Measurements from ENCODE around the gene RIOX2.

RIOX2 gene

DNA sequence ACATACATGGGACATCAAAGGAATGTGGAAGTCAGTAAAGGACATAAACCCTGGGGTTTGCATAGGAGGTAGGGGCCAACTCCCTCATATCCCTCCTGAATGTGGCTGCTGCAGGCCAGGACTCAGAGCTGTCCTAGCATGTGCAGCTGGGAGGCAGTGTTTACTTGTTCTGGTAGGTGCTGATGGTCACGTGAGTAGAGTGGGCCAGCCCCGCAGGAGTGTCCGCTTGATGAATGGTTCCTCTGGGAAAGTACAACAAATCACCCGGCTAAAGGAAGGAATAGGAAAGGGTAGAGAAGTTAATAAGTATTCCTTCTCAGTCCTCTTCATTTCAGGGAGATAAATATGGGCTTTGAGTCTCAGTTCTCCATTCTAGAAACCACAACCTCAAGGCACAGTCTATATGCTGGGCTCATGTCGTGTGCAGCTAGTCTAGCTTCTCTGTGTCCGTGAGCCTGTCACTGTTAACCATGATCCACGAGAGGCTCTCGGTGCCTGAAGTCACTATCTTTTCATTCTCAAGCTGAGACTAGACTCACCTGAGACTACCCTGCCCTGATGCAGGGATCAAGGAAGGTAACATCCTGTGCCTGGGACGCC, 17.9 kb downstream of the RIOX2 start:
- DNase-seq (ENCODE audit: low read depth), result no peak

DNA sequence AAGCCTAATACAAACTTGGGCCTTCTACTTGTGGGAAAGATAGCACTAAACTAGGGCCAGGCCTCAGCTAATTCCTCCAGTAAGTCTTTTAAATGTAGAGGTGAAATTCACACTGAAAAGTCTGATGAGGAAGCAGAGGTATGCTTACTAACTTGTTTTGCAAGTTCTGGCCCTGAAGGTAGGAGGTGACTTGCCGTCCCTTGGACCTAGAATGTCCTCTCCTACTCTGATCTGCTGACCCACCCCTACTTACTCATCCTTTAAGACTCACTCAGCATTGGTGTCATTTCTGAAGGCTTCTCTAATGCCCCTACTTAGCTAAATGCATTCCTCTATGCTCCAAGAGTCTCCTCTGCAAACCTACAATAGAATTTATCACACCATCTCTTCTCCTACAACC, 19.4 kb downstream of the RIOX2 start:
- DNase-seq (ENCODE audit: low read depth), result no peak

DNA sequence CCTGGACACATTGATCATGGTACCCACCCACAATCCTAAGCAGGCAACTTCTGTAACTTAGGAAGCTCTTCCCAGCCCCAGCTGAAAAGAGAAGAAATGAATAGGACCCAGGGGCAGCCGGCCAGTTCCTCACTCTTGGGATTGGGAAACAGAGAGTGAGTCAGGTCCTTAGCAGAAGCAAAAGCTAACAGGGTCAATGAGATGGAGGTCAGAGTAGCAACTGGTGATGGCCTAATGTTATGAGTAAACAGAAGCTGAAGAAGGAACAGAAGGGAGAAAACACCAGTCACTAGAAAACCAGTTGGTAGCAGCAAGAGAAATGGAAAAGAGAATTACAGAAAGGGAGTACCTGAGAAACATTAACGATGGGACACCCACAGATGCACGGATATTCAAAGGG, 20.0 kb downstream of the RIOX2 start:
- DNase-seq (ENCODE audit: low read depth), result peak; percentile 57

DNA sequence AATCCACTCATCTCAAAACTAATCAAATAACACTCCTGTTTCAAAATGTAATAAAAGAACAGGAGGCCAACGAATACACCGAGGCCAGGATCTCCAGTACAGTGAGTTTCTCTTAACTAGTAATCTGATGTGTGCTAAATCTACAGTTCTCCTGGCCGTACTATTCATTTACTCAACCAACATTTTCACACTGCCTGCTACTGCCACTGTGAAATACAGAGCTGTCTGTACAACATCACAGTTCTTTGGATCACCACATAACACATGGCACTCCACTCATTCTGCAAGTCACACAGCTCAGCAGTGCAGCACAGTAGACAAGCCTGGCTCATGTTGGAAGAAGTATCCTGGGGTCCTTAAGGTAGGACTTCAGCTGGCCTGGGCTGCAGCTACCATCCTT, 21.9 kb downstream of the RIOX2 start:
- no peak for DNase-seq (ENCODE audit: low read depth)

DNA sequence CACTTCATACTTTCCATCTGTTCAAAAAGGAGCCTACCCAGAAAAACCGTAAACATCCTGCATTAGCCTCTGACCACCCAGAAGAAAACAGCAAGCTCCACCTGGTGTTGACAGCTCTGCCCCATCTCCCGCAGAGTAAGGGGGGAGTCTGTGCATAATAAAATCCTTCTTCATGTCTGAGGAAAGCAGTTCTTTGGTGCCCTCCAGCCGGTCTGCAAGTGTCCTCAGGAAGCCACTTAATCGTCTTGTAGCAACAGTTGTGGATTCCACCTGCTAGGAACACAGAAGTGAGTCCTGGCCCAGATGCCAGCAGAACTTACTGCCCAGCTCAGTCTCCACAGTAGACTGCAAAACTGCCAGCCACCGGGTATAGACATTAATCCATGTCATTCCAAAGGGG, 22.5 kb downstream of the RIOX2 start:
- no peak for DNase-seq (ENCODE audit: low read depth)

DNA sequence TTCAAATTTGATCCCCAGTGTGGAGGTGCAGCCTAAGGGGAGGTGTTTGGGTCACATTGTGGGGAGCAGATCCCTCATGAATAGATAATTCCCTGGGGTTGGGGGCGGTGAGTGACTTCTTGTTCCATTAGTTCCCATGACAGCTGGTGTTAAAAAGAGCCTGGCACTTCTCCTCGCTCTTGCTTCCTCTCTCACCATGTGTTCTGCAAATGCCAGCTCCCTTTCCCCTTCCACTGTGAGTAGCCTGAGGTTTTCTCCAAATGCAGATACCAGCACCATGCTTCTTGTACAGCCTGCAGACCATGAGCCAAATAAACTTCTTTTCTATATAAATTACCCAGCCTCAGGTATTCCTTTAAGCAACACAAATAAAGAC, 23.1 kb downstream of the RIOX2 start:
- no peak for DNase-seq (ENCODE audit: low read depth)

DNA sequence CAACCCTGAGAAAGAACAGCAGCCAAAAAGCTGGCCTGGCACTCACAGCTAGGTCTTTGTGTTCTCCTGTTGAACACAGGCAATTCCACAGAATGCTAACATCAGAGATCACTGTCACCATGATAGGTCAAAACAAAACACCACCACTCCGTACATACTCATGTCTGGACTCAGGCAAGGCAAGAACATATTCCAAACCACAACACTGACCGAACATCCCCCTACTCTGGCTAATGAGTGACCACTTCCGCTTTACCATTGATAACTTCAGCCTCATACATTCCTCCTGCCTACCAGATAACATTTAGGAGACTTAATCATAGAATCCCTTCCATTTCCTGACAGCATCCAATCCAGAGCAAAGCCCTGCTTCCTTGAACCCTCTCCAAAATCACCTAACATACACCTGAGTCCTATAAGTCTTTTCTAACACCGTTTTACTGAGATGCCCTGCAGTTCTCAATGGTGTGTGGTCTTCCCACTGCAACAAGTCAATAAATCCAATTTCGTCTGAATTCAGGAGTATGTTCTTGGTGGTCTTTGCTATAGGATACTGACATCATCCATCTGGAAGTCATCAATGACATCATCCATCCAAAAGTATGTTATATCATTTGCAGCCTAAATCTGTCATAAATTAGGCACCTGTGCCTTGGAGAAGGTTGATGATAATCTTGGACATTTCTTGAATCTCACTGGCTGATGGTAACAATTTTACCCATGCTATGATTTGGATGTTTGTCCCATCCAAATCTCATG, 23.7 kb downstream of the RIOX2 start:
- DNase-seq (ENCODE audit: low read depth), result no peak

DNA sequence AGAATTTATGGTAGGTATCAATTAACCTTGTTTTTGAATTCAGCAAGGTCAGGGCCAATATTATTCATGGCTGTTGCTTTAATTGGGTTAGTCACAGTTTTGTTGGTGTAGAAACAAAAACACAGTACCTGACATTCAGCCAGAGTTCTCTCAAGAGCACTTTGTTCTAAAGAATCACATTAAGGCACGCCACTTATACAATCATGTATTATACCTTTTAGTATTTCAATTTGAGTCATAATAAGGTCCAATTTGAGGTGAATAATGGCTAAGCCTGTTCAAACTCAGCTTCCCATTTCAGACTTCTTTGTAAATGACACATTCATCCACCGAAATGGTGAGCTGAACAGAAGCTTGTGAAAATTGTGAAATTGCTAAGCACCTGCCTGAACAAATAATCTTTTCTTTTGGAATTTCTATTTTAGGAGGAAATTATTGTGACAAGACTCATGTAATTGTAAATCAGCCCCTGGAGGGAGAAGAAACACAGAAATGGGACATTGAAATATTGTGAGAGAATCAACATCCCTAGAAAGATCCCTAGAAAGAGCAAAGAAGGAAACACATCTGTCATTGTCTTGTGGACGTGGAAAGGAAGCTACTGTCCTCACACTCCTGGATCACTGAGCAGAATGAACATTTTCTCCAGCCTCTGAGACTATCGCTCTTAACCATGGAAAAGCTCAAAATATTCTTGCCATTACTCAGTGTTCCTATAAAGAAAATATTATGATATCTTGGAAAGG, 29.3 kb downstream of the RIOX2 start:
- no peak for DNase-seq (ENCODE audit: low read depth)

DNA sequence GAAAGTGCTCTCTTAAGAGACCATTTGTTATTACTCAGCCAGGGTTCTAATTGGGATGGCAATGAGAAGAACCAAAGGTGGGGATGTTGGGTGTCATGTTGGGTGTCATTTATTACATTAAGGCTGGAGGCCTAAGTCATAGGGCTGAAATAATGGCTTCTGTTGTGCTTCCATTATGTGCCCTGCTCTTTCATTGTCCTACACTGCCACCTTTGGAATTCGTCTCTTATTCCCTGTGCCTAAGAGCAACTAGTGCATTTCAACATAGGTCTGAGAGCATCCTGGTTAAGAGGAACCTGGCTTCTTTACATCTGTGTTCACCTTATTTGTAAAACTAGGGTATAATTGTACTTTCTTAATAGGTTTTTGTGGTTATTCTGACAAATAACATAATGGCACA, 32.2 kb downstream of the RIOX2 start:
- no peak for DNase-seq (ENCODE audit: low read depth)

DNA sequence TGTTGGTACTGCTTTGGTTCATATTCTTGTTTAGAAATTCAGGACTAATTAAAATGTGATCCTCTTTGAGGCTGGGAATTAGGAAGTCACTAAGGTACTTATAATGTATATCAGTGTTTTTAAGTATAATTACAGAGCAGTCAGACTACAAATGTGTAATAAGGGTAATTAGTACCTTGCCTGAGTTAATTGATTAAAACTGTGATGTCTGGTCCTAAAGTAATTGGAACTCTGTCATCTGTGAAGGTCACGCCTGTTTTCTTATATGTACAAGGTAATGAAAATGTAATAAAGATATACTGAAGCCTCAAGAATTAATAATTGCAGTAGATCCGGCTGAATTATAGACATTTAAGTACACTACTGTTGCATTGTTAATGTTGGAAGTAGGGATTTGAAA, 32.8 kb downstream of the RIOX2 start:
- DNase-seq (ENCODE audit: low read depth), result no peak

DNA sequence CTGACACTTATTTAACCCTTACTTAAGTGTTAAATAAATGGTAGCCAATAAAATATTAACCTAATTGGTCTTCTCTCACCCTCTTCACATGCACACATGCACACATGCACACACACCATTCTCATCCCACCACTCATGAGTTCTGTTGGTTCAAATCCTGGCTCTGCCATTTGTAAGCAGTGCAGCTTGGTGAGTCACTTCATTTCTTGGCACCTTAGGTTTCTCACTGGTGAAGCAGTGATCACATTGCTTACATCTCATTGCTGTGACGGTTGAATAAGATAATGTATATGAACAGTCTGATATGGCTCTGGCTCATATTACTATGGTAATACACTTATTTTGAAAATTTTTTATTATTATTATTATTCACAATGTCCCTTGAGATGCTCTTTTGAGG, 33.8 kb downstream of the RIOX2 start:
- no peak for DNase-seq (ENCODE audit: low read depth)

DNA sequence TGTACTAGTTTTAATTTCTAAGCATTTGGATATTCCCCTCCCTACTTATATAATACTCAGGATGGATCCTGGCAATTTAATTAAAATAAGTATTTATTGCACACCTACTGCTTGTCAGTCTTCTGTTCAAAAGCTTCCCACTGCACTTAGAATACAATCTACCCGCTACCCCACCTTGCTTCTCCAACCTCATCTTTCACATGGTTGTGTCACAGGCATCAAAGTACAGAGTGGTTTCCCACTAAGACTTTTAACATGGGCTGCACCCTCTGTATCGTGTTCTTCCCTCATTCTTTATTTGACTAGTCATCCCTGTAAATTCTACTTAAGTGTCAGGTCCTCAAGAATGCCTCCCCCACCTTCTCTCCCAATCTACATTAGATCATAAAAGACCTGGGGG, 35.0 kb downstream of the RIOX2 start:
- DNase-seq (ENCODE audit: low read depth), result no peak

DNA sequence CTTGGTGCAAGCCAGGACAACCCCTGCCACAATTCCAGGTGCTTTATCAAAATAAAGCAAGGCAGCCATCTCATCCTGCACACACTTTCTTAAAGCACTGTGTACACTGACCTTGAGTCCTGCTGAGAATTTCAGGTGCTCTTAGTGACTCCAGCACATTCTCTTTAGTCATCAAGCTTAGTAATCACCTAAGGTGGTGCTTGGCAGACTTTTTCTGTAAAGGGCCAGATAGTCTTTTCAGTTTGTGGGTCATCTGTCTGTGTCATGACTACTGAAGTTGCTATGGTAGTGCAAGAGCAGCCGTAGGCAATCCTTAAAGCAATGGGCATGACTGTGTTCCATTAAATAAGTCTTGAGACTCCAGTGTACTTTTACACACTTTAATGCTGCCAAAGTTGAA, 36.4 kb downstream of the RIOX2 start:
- no peak for DNase-seq (ENCODE audit: low read depth)

DNA sequence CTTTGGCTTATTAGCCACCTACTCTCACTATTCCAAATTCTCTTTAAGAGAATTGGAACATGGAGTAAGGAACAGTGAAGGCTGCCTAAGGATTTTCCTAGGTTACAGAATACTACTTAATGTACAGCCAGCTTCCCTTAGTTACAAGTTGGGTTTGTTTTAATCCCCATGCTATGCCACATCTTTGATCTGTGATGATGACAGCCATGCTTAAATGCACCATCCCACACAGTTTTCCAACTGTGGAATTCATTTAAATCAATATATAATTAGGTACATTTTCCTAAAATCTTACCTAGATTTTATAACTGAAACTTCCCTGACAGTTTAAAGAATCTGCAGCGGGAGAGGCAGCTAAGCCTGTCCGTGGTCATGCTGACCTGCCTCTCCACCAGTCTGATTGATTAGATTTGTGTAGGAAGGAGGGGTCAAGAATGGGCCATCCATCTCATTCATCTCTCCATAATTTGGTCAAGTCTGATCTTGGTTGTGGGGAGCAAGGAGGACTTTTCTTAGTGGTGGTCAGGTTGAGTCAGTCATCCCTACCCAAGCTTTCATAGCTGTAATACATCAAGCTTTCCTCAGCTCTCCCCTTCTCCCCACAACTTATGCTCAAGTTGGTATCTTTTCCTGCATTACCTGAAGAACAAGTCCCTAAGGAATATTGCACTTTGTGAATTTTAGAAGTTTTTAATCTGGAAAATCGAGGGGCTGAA, 37.1 kb downstream of the RIOX2 start:
- no peak for DNase-seq (ENCODE audit: low read depth)

DNA sequence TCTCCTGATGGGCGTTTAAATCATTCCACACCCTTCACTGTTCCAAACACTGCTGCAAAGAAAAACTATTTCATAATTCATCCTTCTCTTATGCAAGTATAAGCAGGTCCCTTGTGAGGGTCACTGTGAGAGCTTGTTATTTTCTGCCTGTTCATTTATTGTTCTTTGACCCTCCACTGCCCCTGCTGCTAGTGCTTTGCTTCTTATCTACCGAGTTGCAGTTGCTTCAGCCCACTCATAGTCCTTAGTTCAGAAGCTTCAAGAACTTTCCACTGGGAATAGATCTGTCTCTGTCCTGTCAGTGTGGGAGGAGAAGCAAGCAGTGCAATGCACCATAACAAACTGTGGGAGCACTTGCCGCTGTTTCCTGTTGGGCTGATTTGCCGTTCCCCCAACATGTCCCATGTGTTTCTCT, 39.8 kb downstream of the RIOX2 start:
- DNase-seq (ENCODE audit: low read depth), result no peak

DNA sequence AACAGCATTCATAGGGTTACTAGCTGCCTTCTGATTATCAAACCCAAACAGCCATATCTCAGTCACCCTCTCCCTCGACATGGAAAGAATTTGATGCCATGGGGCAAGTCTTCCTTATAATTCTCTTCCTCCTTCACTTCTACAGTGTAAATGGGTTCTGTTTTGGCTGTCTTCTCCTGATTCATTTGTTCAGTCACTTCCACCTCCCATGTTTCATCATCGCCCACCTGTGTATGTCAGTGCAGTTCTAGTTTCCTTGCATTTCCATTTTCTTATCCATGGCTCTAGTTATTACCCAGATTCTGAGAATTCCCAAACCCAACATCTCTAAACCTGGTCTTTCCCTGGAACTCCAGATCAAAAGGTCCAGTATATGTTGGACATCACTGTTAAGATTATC, 41.0 kb downstream of the RIOX2 start:
- DNase-seq (ENCODE audit: low read depth), result no peak

DNA sequence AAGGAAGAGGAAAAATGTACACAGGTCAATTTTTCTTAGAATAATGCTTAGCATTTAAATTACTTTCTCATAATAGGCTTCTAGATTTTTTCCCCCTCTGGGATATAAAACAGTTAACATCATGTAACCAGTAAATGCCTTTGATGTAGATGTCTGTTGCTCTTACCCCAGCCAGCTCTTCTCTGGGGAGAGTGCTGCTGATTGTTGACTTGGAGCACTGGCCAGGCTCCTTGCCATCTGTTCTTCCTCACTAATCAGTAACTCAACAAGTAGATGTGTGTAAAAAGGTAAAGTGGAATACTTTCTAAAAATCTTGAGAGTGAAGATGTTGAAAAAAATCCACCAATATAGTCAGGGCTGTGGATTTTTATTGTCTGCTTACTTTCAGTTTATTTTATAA, 42.2 kb downstream of the RIOX2 start:
- DNase-seq (ENCODE audit: low read depth), result no peak

DNA sequence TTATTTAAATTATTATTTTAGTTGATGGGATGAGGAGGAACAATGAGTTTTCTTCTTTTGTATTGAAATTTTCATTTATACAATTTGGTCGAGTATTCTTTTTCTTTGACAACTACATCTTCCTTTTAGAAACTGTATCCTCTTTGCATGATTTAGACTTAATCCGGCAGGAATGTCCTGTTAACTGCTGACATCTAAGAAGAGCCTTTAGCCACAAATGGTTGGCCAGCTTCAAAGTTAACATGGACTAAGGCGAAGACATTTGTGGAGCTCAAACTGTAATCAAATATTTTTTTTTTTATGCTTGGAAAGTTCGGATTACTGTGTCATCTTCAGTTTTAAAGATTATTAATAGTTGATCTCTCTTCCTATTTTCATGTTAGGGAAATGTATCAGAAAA, 43.2 kb downstream of the RIOX2 start:
- no peak for DNase-seq (ENCODE audit: low read depth)

DNA sequence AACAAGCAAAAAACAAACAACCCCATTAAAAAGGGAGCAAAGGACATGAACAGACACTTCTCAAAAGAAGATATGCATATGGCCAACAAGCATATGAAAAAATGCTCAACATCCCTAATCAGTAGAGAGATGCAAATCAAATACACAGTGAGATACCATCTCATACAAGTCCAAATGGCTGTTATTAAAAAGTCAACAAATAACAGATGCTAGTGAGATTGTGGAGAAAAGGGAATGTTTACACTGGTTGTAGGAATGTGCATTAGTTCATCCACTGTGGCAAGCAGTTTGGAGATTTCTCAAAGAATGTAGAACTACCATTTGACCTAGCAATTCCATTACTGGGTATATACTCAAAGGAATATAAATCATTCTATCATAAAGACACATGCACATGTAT, 44.5 kb downstream of the RIOX2 start:
- no peak for DNase-seq (ENCODE audit: low read depth)

DNA sequence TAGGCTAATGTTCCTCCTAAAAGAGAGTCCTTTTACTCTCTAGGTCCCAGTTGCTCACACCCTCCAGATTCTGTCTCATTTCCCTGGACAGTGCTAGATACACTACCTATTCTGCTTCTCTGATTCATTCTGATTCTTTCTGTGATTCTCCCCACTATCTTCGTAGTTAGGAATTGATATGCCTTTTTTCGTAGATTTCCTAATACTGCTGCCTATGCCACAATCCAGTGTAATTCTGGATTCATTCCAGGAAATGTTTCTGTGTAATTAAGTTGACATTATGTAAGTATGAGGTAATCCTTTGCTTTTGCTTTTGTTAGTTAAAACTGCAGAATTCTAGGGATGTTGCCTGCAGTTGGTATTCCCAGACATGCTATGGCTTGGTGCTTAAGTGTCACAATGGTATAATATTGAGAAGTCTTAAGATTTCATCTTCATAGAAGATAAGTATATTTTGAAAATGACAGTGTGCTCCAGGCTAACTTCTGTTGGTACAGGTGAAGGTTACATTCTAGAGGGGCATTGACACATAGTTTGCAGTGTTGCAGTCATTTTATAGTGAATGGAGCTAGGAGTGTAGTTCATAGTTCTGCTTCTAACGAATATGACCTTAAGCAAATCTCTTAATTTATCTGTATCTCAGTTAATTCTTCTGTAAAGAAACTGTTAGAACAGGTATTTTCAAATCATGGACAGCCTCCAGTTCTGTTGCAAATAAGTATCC, 54.3 kb downstream of the RIOX2 start:
- DNase-seq (ENCODE audit: low read depth), result no peak

DNA sequence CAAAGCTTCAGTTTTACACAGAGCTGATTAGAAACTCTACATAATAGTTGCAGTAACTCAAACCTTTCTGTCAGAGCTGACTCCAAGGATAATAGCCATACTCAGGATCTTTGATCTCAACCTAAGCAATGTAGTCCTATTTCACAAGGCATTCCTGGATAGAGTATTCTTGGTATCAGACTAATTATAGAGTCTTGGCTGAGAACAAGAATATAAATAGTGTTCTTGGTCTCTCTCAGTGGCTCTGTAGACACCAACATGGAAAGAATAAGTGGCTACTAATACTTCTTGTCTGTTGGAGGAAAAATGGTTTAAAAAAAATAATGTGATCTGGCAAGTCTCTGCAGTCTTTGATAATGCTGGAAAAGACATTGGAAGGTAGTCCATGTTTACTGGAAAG, 55.7 kb downstream of the RIOX2 start:
- no peak for DNase-seq (ENCODE audit: low read depth)

DNA sequence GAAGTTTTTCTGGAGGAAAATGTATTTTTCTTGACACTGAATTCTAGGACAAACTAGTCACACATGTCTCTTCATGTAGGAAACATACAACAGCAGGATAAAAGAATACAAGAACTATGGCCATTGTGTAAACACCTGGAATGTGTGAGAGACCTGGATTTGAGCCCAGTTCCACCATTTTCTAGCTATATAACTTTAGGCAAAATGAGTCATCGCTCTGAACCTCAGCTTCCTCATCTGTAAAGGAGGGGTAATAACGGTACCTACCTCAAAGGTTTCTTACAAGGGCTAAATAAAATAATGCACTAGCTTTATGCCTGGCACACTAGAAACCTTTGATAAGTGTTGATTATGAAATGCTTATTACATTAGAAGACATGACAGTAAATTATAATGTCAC, 57.8 kb downstream of the RIOX2 start:
- peak; percentile 81 for DNase-seq (ENCODE audit: low read depth)
